ENCODE results near the gene CCDC117. TPM values are rescaled to one million over a fixed set of nuclear protein-coding genes. Genes with fewer than 3 reads are reported as not detected.

CCDC117 gene
- total and polyA plus RNA-seq, 12 donors, result 5.9 to 15.0 (median 11.2) TPM

- Histone ChIP-seq H3K4me1 (peaks cover 0 to 64% (median 20%) of the 10 kb centered on the region in 9 donors), H3K36me3 (peaks cover 0 to 32% (median 0%) of the 10 kb centered on the region in 9 donors), H3K9me3 (no peaks in the 10 kb centered on the region), H3K4me3 (no peak overlapping the region), H3K27me3 (no peaks in the 10 kb centered on the region), H3K27ac (peak overlapping the region in 1 of 10 donors; percentile 51)
- intact Hi-C loops (cut with DNase I), result no loop called here
- ATAC-seq (no peak), DNase-seq (no peak)
- no peak for TF ChIP-seq CTCF (IDR thresholded peaks at IDR 0.05)
Observed at GRCh38 chr22:28808716-28809355, 36.3 kb downstream of the CCDC117 start.

- ATAC-seq (peak in 3 of 8 donors; percentile 31 to 54 (median 38)), DNase-seq (peak in 1 of 2 donors; percentile 23)
- WGBS, 2 donors, result 72 to 77% methylated on average over 13 of the region's 13 CpGs
- H3K27me3 ChIP-seq, result no peaks in the 10 kb centered on the region
- peaks cover 0 to 82% (median 21%) of the 10 kb centered on the region in 9 donors for H3K4me1 ChIP-seq
- H3K36me3 ChIP-seq, result peaks cover 0 to 39% (median 0%) of the 10 kb centered on the region in 9 donors
- H3K9me3 ChIP-seq, result no peaks in the 10 kb centered on the region
- no peak for TF ChIP-seq CTCF (IDR thresholded peaks at IDR 0.05)
- intact Hi-C loops (cut with DNase I), result no loop called here
- peak overlapping the region in 1 of 10 donors; percentile 22 for H3K4me3 ChIP-seq
- H3K27ac ChIP-seq, result peak overlapping the region in 6 of 10 donors; percentile 26 to 88 (median 41)
Observed at GRCh38 chr22:28810821-28811491, 38.5 kb downstream of the CCDC117 start.

GRCh38 chr22:28812516-28812915 lies 40.0 kb downstream of the CCDC117 start:
- Histone ChIP-seq H3K9me3 (no peaks in the 10 kb centered on the region), H3K27me3 (no peaks in the 10 kb centered on the region), H3K27ac (peak overlapping the region in 4 of 10 donors; percentile 13 to 88 (median 23)), H3K4me1 (peaks cover 0 to 82% (median 21%) of the 10 kb centered on the region in 9 donors), H3K4me3 (no peak overlapping the region), H3K36me3 (peaks cover 0 to 33% (median 0%) of the 10 kb centered on the region in 9 donors)
- no peak for TF ChIP-seq CTCF (IDR thresholded peaks at IDR 0.05)
- ATAC-seq (peak in 1 of 8 donors; percentile 51), DNase-seq (no peak)
- intact Hi-C loops (cut with DNase I), result no loop called here
- 64 to 71% methylated on average over 5 of the region's 5 CpGs for WGBS, 2 donors

- Histone ChIP-seq H3K4me3 (no peak overlapping the region), H3K36me3 (peaks cover 0 to 19% (median 0%) of the 10 kb centered on the region in 9 donors), H3K4me1 (peaks cover 0 to 82% (median 29%) of the 10 kb centered on the region in 9 donors), H3K27me3 (no peaks in the 10 kb centered on the region), H3K27ac (peak overlapping the region in 7 of 10 donors; percentile 0 to 88 (median 21)), H3K9me3 (no peaks in the 10 kb centered on the region)
- TF ChIP-seq CTCF (IDR thresholded peaks at IDR 0.05), result no peak
- intact Hi-C loops (cut with DNase I), result no loop called here
- WGBS, 2 donors, result 78 to 86% methylated on average over 2 of the region's 2 CpGs
- DNase-seq (peak in 1 of 2 donors; percentile 31), ATAC-seq (peak; percentile 42 to 75 (median 51))
Observed at GRCh38 chr22:28813772-28814518, 41.5 kb downstream of the CCDC117 start.
